ENCODE measurements around the gene RMND5B. TPM values are rescaled to one million over a fixed set of nuclear protein-coding genes. Genes with fewer than 3 reads are reported as not detected.
"Not testable (repeated sequence)": the region's sequence is repeated elsewhere in the genome, so short reads cannot be mapped to it uniquely, and the experiment has no call there.

RMND5B gene
- total and polyA plus RNA-seq, 2 donors (not counting 1 experiment from before 2014, with no cell fraction given) = 46.1 to 52.7 TPM

GRCh38 chr5:178087199-178087598 is 43.6 kb upstream of the RMND5B start:
- H4K20me1 ChIP-seq (ENCODE audit: control insufficient read depth, insufficient read depth, low read length, poor library complexity, severe bottlenecking); H3K27me3 ChIP-seq (replicated peaks in 1 of 4; ENCODE audit: control extremely low read depth in 1 of 4, control insufficient read depth in 3 of 4, insufficient read depth in 4 of 4, low read length in 3 of 4); H3K4me3 Mint-ChIP-seq; H3K9me3 Mint-ChIP-seq (ENCODE audit: insufficient read depth); H3K4me1 Mint-ChIP-seq; intact Hi-C loops (cut with micrococcal nuclease); H3K27ac ChIP-seq (ENCODE audit: low read length in 2 of 2); H3K4me3 ChIP-seq (ENCODE audit: control extremely low read depth in 1 of 5, extremely low read depth in 1 of 5, insufficient read depth in 1 of 5, low read depth in 2 of 5, low read length in 4 of 5); H3K27ac Mint-ChIP-seq; H3K4me1 ChIP-seq (ENCODE audit: control insufficient read depth in 2 of 2, insufficient read depth in 2 of 2, low read length in 2 of 2); H2AFZ ChIP-seq (ENCODE audit: insufficient read depth, low read depth, low read length, poor library complexity, severe bottlenecking); POLR2A ChIA-PET; H3K4me2 ChIP-seq (replicated peaks; ENCODE audit: low read depth, low read length, poor library complexity, severe bottlenecking); H3K9ac ChIP-seq (ENCODE audit: low read length); DNase-seq; ATAC-seq (ENCODE audit: low read depth); H3K79me2 ChIP-seq (ENCODE audit: control insufficient read depth, insufficient read depth, low read length); H3K36me3 ChIP-seq (replicated peaks in 1 of 2; ENCODE audit: control extremely low read depth in 1 of 2, control insufficient read depth in 1 of 2, extremely low read depth in 1 of 2, insufficient read depth in 2 of 2, low read length in 1 of 2): not testable (repeated sequence)
- CTCF ChIA-PET = interaction anchor here (6.9 kb wide), 1 partner anchor 11 kb away, joined by 49 read pairs; no protein-coding TSS in a partner anchor
- H3K27me3 Mint-ChIP-seq = peaks cover 22% of the 10 kb centered on the region
- 73% methylated on average over 3 of the region's 5 CpGs for WGBS (ENCODE audit: insufficient coverage)
- peaks cover 0 to 15% (median 3%) of the 10 kb centered on the region in 3 donors for H3K9me3 ChIP-seq (ENCODE audit: control extremely low read depth in 1 of 3, control insufficient read depth in 2 of 3, insufficient read depth in 1 of 3, low read length in 2 of 3)

GRCh38 chr5:178090856-178091255 is 40.0 kb upstream of the RMND5B start:
- intact Hi-C loops (cut with micrococcal nuclease) = no loop called here
- Histone ChIP-seq H3K4me2 (replicated peaks; ENCODE audit: low read depth, low read length, poor library complexity, severe bottlenecking) (no peak overlapping the region), H3K9me3 (ENCODE audit: control extremely low read depth in 1 of 3, control insufficient read depth in 2 of 3, insufficient read depth in 1 of 3, low read length in 2 of 3) (peaks cover 0 to 12% (median 3%) of the 10 kb centered on the region in 3 donors), H4K20me1 (ENCODE audit: control insufficient read depth, insufficient read depth, low read length, poor library complexity, severe bottlenecking) (no peaks in the 10 kb centered on the region), H3K27ac (ENCODE audit: low read length in 2 of 2) (no peak overlapping the region), H3K27me3 (replicated peaks in 1 of 4; ENCODE audit: control extremely low read depth in 1 of 4, control insufficient read depth in 3 of 4, insufficient read depth in 4 of 4, low read length in 3 of 4) (peaks cover 0 to 6% (median 2%) of the 10 kb centered on the region in 4 experiments), H3K79me2 (ENCODE audit: control insufficient read depth, insufficient read depth, low read length) (no peaks in the 10 kb centered on the region), H3K9ac (ENCODE audit: low read length) (no peak overlapping the region), H3K4me1 (ENCODE audit: control insufficient read depth in 2 of 2, insufficient read depth in 2 of 2, low read length in 2 of 2) (peaks cover 4 to 5% of the 10 kb centered on the region in 2 donors), H2AFZ (ENCODE audit: insufficient read depth, low read depth, low read length, poor library complexity, severe bottlenecking) (no peak overlapping the region), H3K4me3 (ENCODE audit: control extremely low read depth in 1 of 5, extremely low read depth in 1 of 5, insufficient read depth in 1 of 5, low read depth in 2 of 5, low read length in 4 of 5) (no peak overlapping the region), H3K36me3 (replicated peaks in 1 of 2; ENCODE audit: control extremely low read depth in 1 of 2, control insufficient read depth in 1 of 2, extremely low read depth in 1 of 2, insufficient read depth in 2 of 2, low read length in 1 of 2) (no peaks in the 10 kb centered on the region)
- H3K27ac Mint-ChIP-seq = no peak overlapping the region
- ChIA-PET POLR2A (no interaction called here), CTCF (interaction anchor here (0.7 to 6.9 kb wide), 4 partner anchors 9 to 55 kb away, joined by 3 to 49 read pairs (median 5); no protein-coding TSS in a partner anchor)
- no peak for DNase-seq
- no peak for TF ChIP-seq CTCF (IDR thresholded peaks at IDR 0.05)
- H3K4me3 Mint-ChIP-seq = no peak overlapping the region
- no peak for ATAC-seq (ENCODE audit: low read depth)
- peaks cover 7% of the 10 kb centered on the region for H3K4me1 Mint-ChIP-seq
- 67% methylated on average over 4 of the region's 6 CpGs for WGBS (ENCODE audit: insufficient coverage)
- H3K9me3 Mint-ChIP-seq (ENCODE audit: insufficient read depth) = no peaks in the 10 kb centered on the region
- peaks cover 12% of the 10 kb centered on the region for H3K27me3 Mint-ChIP-seq
